HS-5 (cell line): ENCODE results near the gene CDH6.

Source experiments
- DNase-seq: peaks from one replicate; pipeline ENCODE4 v3.0.0-alpha.2; 2012; ENCODE audit warnings: low read depth

CDH6 gene

GRCh38 chr5:31197183-31197582 is 3.7 kb downstream of the CDH6 start:
- DNase-seq = no peak

GRCh38 chr5:31204958-31205357 is 11.5 kb downstream of the CDH6 start:
- DNase-seq = no peak

GRCh38 chr5:31208043-31208442 is 14.6 kb downstream of the CDH6 start:
- DNase-seq = no peak

DNA sequence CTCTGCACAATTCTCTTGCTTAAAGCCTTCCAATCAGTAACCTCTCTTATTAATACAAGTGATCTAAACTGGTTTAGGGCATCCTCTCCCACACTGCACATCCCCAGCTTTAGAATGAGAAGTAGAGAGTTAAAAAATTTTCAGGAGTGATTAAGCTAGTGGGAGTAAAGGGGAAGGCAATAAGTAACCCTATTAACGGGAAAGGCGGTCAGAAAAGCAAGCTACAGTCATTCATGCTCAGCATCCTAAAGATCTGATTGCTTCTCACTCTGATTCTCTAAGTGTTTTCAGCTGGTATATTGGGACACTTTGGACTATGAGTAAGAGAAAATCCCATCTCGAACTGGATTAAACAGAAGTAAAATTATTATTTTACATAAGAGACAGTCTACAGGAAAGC is 15.8 kb downstream of the CDH6 start:
- no peak for DNase-seq

- no peak for DNase-seq
Measured at GRCh38 chr5:31211098-31211497, 17.6 kb downstream of the CDH6 start.

- no peak for DNase-seq
Measured at GRCh38 chr5:31213257-31213656, 19.8 kb downstream of the CDH6 start.

- DNase-seq = no peak
Measured at GRCh38 chr5:31213705-31214121, 20.2 kb downstream of the CDH6 start.

- DNase-seq = no peak
Measured at GRCh38 chr5:31214229-31214628, 20.7 kb downstream of the CDH6 start.

DNA sequence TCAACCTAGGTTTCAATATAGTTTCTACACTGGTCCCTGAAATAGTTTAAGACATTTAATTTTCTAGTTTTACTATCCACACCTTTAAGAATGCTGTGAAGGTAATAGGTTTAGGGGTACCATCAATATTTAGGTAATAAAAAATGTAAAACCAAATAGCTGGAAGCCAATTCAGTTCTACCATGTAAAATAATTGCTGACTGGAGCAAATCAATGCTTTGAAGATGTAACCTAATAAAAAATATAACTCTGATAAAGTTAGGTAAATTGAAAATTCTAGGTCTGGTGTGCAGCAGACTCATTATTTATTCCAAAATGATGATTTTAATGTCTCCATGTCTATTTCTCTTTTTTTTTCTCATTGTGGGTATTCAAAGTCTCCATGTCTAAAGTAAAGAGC is 21.8 kb downstream of the CDH6 start:
- DNase-seq = no peak

- DNase-seq = no peak
Measured at GRCh38 chr5:31217446-31217845, 24.0 kb downstream of the CDH6 start.

DNA sequence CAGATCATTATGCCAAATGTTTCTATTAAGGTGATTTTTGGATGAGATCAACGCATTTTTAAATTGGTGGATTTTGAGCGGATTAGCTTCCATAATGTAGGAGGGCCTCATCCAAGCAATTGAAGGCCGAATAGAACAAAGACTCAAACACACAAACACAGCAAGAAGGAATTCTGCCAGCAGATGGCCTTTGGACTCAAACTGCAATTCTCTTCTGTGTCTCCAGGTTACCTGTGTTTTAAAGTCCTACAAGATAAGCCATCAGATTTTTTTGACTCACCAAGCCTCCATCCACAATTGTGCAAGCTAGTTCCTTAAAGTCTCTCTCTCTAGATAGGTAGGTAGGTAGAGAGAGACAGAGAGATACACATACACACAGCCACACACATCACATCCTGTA is 25.5 kb downstream of the CDH6 start:
- DNase-seq = no peak

- no peak for DNase-seq
Measured at GRCh38 chr5:31221001-31221400, 27.5 kb downstream of the CDH6 start.

- no peak for DNase-seq
Measured at GRCh38 chr5:31225118-31225517, 31.6 kb downstream of the CDH6 start.

- no peak for DNase-seq
Measured at GRCh38 chr5:31225613-31226012, 32.1 kb downstream of the CDH6 start.

DNA sequence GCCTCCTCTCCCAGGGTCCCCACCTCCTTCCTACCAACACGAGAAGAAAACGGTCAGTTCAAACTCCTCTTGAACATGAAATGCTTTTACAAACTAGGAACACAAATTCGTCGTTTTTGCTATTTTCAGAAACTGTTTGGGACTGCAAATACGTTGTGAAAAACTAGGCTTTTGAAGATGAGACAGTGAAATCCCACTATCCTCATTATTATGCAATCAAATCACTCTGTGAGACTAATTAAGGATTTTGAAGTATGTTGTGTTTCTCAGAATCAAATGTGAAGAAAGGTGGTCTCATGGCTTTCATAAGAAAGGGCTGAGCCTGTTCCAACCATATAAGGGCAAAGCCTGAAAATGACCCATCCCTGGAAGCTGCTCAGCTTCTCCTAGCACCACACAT is 33.2 kb downstream of the CDH6 start:
- DNase-seq = no peak

DNA sequence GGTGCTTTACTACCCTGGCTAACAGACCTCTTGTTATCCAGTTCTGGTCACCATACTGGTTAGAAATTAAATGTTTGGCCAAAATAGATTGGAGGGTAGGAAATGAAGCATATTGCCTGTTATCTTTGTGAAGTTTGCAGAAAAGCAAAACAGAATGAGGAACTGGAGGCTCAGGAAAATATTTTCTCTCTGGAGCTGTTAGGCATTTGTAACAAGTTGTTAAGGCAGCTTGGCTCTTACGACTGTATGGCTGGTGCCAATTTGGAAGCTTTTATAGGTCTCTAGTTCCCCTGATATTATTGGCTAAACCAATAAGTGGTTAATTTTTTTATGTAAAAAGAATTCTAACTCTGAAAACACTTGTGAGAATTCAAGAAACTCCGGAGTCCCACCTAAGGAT is 35.8 kb downstream of the CDH6 start:
- no peak for DNase-seq

GRCh38 chr5:31231177-31231838 is 37.8 kb downstream of the CDH6 start:
- peak; percentile 33 for DNase-seq

DNA sequence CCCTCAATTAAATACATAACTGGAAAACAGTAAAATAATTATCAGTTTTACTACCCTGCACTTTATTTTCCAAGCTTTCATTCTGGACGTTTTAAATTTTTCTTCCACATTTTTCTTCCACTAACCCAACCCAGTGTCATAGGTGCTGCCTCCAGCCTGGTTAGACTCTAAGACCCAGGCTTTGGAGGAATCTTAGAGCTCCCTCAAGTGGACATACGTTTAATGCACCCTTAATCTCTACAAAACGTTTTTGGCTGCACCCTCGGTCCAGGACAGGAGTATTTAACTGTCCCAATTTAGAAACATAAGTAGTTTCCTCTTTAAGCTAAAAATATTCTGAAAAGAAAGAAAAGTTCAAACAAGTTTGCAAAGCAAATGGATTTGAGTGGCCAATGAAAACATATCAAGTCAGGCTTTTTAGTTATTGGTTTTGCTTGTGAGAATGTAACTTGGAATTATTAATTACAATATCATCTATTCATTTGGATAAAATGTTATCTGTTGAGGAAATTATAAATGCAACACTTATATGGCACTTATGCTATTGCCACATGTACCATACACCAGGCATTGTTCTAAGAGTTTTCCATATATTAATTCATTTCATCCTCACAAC is 38.9 kb downstream of the CDH6 start:
- DNase-seq = peak; percentile 46

DNA sequence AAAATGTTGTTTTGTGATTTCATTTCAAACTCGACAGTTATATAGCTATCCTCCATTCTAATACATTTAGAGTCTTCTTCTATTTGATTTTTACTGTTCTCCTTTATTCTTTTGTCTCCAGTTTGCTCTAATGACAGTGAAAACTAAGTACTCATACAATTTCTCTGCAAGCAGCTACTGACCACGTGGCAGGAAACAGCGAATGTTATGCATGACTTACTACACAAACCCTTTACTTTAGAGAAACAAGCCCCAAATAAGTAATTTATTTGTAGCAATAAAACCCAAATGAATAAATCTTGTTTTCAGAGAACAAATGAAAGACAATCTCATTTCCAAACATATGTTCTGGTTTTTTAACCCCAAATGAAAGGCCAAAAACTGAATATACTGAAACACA is 41.9 kb downstream of the CDH6 start:
- no peak for DNase-seq

GRCh38 chr5:31236339-31236738 is 42.9 kb downstream of the CDH6 start:
- no peak for DNase-seq

- DNase-seq = no peak
Measured at GRCh38 chr5:31237174-31237573, 43.7 kb downstream of the CDH6 start.

DNA sequence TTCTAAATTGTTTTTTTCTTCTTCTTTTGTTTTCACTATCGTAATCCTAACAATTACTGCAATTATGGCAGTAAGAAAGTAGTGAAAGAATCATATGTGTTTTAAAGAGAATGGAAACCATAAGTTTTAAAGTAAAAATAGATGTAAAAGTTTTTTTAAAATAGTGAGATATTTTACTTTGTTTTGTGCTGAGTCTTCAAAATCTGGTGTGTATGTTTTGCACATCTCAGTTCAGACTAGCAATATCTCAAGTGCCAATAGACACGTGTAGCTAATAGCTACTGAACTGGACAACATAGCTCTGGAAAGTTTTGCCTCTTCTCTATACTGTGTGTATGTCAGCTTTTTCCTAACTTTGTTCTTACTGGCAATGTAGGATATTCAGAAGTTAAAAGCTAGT is 45.0 kb downstream of the CDH6 start:
- no peak for DNase-seq

- DNase-seq = no peak
Measured at GRCh38 chr5:31244921-31245320, 51.4 kb downstream of the CDH6 start.

GRCh38 chr5:31247381-31247780 is 53.9 kb downstream of the CDH6 start:
- no peak for DNase-seq
